CMK (cell line): ENCODE data around the gene HDLBP.

Experiments
- DNase-seq: peaks from one replicate; pipeline ENCODE4 v3.0.0-alpha.2; 2010; ENCODE audit warnings: low read depth

The HDLBP gene

DNA sequence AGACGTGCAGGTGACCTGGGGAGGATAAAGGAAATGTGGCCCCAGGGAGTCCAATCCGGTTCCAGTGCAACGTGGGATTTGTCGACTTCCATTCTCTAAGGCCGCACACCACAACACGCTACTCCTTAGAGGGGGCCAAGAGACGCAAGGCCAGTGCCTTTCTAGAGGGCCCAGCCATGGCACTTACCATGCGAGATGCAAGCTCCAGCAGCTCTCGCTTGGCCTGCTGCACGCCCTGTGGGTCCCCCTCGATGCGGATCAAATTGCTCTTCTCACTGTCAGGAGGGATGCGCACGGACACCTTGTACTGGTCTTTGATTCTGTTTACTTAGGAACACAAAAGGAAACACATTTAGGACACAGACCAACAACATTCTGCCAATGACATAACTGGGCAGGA lies 65.8 kb downstream of the HDLBP start:
- no peak for DNase-seq

DNA sequence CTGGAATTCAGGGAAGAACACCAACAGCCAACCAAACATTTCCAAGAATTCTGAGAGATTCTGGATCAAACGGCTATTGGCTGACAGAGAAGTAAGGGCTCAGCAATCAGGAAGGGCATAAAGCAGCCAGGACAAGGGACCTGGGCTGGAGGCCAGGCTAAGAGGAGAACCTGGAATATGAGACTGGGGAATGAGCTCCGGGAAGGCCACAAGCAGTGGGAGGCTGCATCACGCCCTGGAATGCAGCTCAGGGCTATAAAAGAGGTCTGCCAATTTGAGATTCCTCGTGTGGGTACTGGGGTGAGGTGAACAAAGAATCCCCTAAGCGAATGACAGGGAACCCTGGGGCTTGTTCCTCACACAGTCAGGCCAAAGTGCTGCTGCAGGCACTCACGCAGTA lies 66.6 kb downstream of the HDLBP start:
- no peak for DNase-seq

DNA sequence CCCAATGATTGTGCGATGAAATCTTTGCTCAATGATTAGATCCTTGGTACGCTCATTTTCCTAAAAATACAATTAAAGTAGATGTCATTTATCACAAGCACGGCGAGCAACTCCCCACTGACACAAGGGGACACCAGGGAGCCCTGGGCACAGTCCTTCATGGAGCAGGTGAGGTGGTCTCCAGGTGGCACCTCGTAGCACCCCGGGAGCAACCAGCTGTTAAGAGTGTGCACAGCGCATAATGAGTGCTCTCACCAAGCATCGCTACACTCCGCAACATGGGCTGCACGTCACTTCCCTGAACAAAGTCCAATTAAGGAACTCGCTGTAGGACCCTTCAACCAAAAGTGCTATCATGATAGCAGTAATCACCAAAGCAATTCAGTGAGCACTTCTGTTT lies 67.2 kb downstream of the HDLBP start:
- DNase-seq = no peak

DNA sequence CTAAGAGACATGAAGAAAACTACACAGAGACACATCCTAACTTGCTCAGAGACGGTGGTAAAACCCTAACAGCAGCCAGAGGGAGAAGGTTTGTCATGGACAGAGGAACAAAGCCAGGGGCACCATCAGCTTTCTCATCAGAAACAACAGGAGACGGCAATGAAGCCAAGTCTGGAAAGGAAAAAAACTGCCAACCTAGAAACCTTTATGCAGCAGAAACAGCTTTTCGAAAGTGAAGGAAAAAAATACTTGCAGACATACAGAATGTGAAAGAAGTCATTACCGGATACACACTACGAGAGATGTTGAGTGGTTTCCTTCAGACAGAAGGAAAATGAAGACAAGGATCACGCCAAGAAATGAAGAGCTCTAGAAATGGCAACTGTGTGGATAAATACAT lies 71.1 kb downstream of the HDLBP start:
- no peak for DNase-seq

DNA sequence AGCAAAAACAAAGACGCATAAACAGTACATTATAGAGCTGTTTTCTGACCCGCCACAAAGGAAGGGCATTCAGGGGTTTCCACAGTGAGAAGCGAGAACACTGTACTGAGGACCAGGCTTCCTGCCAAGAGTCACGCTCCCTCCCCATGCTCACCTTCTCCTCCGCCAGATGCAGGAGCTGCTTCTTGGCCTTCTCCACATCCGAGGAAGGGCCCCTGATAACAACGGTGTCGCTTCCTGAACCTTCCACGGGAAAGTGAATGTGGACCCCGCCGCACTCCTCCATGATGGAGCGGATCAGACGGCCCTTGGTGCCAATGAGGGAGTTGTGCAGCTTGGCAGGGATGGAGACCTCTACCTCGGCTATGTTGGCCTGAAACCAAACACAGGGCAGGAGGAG lies 73.2 kb downstream of the HDLBP start:
- no peak for DNase-seq

DNA sequence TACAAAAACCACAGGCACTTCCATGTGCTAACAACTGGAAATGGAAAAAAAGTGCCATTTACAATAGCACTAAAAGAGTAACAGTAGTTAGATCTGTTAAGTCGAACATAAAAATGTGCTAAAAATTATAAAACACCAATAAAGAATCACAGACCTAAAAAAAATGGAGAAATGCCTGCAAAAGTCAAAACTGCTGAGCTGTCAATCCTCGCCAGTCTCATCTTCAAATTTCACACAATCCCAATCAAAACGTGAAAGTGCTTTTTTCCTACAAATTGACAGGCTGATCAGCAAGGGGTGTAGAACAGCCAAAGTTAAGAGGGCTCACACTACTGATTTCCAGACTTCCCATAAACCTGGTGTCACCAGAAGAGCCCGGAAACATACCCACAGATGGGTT lies 73.8 kb downstream of the HDLBP start:
- no peak for DNase-seq

DNA sequence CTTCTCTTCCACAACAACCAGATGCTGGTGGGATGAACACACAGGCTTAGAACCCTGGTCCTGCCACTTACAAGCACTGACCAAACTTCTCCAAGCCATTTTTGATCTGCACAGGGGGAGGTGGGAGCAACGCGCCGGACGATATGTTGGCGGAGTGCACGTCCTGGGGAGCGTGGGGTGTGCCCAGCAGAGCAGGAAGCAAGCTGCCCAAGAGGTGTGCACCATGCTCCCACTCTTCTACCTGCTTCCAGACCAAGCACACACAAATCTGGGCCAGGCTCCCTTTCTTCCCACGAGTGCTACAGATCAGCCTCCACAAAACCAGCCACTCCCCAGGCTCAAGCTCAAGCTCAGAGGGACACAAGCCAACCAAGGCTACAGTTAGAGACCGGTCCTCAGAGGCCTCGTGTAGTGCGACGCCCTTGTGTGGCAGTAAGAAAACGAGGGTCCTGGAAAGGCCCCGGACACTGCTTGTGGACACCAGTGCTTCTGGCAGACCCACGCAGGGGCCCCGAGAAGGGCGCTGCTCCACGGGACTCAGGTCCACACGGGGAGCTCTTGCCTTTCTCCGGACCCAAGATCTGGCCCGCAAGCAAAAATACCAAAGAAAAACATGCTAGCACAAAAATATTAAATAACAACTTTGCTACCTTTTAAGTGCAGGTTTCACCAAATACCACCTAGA lies 75.0 kb downstream of the HDLBP start:
- DNase-seq = no peak

DNA sequence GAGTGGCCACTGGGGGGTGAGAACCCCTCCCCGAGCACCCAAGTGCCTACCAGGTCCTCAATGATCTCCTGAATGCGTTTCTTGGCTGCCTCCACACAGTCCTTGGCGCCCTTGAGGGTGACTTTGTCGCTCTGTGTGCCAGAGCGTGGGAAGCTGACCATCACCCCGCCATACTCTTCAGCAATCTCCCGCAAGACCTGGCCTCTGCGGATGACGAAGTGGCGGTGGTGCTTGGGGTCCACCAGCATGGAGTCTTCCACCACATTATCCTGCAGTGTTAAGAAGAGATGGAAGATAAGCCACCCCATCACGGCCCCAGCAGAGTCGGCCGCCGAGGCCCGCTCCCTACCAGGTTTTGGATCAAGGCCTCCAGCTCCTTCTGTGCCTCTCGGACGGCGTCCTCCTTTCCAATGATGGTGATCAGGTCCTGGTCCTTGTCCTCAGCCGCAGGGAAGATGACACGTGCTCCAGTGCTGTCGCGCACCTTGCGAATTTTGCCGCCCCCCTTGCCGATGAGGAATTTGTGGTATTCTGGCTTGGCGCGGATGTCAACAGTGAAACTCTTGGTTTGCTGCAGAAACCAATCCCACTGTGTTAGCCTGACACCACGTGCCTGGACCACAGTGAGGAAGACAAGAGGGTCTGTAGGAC lies 75.8 kb downstream of the HDLBP start:
- no peak for DNase-seq

DNA sequence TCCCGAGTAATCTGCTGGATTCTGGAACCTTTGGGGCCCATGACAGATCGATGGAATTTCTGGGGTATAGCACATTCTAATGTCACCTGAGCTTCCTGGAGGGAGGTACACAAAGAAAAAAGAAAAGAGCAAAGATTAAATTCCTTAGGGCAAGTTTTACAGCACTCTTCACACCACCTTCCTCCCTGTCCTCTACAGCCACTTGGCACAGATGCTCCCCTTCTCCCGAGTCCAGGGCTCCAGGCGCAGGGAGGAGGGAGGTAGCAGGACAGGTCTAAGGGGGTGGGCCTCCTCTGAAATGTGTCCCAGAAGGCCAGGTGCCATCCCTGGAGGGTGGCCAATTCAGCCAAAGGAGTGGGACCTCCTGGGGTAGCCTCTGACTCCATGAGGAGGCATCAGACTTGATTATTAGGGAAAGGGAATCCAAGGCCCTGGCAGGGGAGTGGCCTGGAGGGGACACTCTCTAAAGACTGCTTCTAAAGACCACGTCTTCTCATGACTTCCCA lies 76.7 kb downstream of the HDLBP start:
- no peak for DNase-seq

DNA sequence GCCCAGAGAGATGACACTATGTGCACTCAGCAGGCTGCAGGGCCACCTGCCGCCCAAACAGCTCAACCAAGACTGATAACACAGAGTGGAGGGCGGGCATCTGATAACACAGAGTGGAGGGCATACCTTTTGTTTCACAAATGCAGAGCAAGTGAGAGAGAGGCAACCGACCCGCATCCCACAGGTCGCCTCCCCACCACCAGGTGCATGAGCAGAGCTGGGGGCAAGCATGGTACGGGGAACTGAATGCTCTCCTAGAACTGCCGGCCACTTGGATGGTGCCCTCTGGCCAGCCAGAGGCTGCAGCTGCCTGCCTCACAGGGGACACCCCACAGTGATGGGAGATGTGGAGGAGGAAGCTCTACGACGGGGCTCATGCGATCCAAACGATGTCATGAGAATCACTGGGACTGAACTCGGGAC lies 77.5 kb downstream of the HDLBP start:
- no peak for DNase-seq

DNA sequence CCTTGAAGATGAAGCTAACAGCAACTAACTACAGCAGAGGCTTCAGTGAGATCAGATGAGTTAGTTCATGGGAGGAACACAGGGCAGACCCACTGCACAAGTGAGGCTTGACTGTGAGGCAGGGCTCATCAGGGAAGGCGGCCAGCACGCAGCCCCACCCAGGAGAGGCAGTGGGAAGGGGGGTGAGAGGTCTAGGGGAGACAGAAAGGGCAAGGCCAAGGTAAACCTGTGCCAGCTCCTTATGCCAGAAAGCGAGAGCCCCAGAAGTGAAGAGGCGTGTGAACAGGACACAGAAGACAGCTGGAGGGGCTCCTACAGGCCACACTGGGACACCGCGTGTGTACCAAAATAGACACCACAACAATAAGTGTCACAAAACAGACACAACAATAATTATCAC lies 78.4 kb downstream of the HDLBP start:
- DNase-seq = no peak

DNA sequence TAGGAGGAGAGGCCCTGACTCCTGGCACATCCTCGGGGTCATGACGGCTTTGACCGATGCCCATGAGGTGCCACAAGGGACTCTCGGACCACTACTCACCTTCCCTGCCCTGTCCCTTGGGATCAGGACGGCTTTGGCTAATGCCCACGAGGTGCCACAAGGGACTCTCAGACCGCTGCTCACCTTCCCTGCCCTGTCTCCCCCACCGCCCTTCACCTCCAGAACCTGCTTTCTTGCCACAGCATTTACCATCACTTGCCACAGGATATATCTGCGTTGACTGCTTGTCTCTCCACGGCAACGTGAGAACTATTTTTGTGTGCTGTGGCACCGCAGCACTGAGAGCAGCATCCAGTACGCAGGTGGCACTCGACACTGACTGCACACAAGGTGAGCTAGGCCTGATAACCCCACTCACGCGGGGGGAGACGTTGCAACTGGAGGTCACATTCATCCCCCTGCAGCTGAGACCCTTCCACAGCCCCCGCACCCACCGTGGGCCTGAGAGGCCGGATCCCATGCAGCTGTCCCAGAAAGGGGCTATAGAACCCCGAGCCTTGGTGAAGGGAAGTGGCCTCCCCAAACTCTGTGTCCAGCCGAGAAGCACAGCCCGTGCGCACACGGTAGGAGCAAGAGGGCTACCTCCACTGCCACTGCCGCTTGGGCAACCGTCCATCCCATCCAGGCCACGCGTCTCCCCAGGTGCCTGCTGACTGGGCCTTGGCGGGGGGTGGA lies 79.4 kb downstream of the HDLBP start:
- no peak for DNase-seq

DNA sequence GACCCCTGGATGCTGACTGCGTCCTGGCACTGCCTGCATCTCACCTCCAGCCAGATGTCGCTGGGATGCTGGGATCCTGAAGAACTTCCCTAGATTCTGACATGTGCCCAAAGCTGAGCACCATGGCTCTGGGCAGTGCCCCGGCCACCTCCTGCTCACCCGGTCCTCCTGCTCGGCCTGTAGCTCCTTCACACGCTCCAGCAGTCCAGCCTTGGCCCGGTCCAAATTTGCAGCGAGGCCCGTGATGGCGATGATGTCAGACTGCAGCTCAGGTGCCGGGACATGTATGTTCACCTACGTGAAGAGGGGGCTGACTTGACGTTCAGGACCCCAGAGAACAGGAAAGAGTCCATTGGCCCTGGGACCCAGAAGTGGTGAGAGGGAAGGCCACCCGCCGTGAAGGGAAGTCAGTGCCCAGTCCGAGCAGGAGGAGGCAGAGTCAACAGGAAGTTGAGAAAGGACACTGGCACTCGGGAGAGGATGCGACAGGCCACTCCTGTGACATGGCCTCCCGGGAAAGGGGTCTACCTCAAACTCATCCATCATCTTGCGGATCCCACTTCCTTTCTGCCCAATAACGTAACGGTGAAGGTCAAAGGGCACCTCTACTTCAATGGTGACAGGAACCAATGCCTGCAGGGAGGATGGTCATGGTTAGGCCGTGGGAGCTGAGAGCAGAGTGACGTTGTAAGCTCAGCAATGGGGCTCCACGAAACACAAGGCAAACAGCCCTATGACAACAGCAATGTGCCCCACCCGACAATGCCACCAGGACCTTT lies 80.3 kb downstream of the HDLBP start:
- DNase-seq = no peak

DNA sequence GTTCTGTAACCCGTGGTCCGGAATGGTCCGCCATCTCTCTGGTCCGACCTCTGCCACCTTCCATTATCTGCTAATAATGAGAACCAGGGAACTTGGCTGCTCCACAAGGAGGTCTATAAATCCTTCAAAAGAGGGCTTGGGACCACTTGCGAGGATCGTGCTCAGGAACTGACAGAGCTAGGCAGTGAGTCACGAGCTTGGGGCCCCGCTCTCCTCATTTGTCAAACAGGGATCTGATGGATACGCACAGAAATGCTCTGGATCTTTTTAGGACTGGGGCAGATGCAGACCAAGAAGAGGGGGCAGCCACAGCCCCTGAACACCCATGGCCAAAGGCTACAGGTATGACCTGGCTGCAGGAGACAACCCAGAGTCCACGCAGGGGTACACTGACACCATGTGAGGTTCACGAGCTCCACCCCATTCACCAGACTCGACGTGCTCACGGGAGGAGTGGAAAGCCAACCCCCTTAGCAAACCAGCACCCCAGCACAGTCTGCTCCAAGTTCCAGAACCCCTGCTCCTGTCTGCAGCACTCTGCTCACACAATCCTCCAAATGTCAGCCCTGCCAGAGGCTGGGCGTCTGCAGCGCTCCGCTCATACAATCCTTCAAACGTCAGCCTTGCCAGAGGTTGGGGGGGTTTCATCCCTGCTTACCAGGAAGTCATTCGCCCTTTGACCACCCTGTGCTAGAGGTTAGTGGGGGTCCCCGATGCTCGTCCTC lies 81.2 kb downstream of the HDLBP start:
- DNase-seq = no peak

DNA sequence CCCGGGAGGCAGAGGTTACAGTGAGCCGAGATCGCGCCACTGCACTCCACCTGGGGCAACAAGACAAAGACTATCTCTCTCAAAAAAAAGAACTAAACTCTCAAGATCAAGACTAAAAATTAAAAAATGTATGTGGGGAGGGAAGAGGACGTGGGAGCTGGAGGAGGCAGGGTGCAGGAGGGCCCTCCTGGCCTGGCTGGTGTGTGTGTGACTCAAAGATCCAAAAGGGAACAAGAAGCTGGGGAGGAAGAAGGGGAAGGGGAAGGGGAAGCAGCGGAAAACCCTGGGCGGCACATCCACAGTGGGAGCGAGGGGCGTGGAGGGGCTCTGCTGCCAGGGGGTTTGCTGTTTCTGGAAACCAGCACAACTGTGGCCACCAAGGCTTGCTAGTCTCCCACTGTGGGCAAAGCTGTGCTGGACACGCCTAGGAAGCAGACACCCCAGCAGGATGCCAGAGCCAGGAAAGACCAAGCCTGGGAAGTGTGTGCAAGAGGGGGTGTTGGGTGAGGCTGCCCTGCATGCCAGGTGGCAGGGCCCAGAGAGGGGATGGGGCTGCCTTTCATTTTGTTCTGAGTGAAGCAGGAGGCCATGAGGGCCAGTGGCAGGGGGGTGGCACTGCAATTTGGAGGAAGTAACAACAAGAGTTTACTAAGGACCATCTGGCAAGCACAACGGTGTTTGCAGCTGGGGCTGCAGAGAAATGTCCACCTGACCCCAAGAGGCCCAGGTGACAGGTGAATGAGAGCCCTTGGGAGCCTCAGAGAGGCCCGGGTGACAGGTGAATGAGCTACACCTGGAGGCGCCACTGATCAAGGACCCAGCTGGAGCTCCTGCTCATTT lies 82.5 kb downstream of the HDLBP start:
- DNase-seq = no peak

DNA sequence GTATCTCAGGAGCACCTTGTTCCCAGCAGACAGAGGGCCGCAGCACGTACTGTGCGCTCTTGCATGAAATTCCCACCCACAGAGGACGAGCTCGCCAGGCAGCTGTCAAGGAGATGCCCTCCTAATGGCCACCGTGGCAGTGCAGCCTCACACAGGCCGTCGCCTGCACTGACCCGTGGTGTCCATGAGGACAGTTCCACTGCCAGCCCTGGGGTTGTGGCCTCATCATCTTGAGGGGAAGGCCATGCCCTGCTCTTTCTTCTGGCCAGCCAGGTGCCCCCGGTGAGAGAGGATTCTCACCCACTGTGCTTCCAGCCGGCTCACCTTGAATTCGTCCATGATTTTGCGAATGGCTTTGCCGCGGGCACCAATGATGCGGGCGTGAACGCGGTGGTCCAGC lies 85.0 kb downstream of the HDLBP start:
- no peak for DNase-seq

DNA sequence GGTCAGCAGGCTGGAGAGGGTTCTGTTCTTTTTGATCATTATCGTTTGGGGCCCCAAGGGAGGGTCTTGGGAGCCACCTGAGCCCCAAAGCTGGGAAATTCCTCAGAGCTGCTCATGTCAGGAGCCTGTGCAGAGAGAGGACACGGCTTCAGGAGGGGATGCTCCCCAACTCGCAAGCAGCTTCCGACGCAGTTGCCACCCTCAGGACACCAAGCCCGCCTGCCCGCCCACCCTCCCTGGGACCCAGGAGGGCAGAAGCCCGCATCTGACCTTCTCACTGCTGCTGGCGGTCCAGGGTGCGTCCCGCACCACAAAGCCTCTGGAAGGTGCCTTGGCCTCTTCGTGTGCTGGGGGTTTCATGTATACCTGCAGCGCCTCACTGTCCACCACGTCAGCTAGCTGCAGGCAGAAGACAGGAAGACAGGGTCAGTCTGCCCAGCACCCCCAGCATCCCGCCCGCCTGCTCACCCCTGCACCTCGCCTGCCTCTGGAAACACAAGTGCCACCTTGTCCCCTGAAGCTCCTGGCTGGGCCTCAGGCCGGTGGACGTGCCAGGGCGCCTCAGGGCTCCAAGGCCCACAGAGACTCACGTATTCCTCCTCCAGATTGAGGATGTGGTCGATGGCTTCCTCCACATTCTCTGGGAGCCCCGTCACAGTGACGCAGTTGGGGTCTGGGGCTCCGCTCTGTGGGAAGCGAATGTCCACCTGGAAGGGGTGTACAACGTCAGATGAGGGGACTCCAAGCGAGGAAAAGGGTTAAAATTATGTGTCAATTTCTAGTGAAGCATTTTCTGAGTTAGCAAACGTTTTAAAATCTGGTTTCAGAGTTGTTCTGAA lies 85.7 kb downstream of the HDLBP start:
- no peak for DNase-seq

DNA sequence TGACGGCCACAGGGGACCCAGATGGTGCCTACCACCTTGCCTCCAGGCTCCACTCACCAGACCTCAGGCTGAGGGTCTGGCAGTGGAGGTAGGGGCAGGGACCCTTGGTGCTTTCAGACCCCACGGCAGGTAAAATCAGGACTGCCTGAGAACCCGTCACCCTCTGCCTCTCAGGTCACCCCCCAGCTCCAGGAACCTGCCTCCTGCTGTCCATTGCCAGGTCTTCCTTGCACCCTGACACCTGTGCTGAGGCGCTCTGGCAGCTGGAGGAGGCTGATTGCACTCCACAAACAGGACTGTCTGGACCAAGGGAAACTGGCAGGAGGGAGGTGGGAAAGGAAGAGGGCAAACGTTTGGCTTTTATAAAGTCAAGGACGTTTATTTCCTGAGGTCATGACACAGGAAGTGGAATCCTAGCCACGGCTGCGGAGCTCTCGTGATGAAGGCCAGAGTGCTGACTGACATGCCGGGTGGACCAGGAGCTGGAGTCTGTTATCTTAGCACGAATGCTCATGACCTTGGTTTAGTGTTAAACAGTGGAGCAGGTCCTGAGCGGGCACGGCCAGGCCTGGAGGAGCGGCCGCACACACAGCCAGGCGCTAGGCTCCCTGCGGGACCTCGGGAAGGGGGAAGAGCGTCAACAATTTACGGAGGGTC lies 86.5 kb downstream of the HDLBP start:
- DNase-seq = no peak

DNA sequence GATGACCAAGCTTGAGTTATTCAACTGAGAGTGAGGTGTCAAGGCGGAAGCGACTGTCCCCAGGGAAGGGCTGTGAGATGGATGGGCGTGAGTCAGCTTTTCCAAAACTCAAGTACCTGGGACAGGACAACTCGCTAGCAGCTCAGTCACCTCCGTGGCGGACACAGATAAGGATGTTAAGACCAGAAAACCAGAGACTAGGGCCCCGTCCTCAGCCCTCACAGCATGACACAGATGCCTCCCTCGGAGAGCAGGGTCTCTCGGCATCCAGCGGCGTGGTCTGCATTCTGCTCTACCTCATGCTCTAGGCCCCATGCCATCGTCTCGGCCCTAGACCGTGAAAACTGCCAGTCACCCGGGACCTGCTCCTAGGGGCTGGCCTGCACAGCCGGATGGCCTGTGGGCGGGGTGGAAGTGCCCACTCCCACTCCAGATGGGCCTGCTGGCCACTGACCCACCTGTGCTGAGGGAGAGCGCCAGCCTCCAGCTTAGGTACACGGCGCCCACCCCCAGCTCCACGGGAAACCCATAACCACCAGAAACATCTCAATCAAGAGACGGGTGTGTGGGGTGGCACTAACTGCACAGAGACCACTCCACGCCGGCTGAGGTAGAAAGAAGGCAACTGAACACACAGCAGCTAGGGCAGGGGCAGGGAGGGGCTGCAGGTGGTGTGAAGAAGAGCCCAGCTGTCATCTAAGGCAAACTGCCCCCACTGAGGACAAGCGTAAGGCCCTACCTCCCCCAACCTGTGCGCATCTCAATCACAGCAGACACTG lies 87.2 kb downstream of the HDLBP start:
- DNase-seq = no peak
